Bronchial epithelial cell (primary cell): ENCODE measurements around the gene PODXL2. TPM values are rescaled to one million over a fixed set of nuclear protein-coding genes. Genes with fewer than 3 reads are reported as not detected.
"Not testable (repeated sequence)": the region's sequence is repeated elsewhere in the genome, so short reads cannot be mapped to it uniquely, and the experiment has no call there.

Experiments
- DNase-seq: peaks from one replicate; pipeline ENCODE4 v3.0.0-alpha.2; 2010; ENCODE audit warnings: low read depth
- FAIRE-seq: peaks from 2 replicates; lab custom pipeline; 2011; peaks lifted over from hg19 to GRCh38; lab: Jason Lieb, UNC
- H3K27me3 ChIP-seq: 2 replicates; pipeline ENCODE4 v1.5.1; 2011; ENCODE audit warnings: low read length; ENCODE audit not compliant: control insufficient read depth, insufficient read depth
- H3K36me3 ChIP-seq: 2 replicates; pipeline ENCODE4 v1.5.1; 2011; ENCODE audit warnings: low read length; ENCODE audit not compliant: control insufficient read depth, insufficient read depth
- H3K4me3 ChIP-seq: 2 replicates; pipeline ENCODE4 v1.5.1; 2011; ENCODE audit warnings: mild to moderate bottlenecking, low read depth, low read length, control low read depth
- total RNA-seq: library from RNA; depleted of rRNA; stranded (reverse); fragments of >200 nt; gene quantifications from 2 replicates; pipeline ENCODE4 v1.2.1, GENCODE V29; 2014
- TF ChIP-seq, protein P1 (sequence below): IDR thresholded peaks from 2 replicates; pipeline ENCODE4 v1.5.1; 2011; ENCODE audit warnings: mild to moderate bottlenecking, moderate library complexity, low read length, control low read depth, inconsistent platforms; ENCODE audit not compliant: insufficient read depth, severe bottlenecking

Gene PODXL2
- total RNA-seq, 1 donor from 2014 or later = 3.4 TPM

- peak; percentile 59 for DNase-seq
- FAIRE-seq = no peak
Measured at GRCh38 chr3:127678611-127679533, 49.9 kb downstream of the PODXL2 start.

GRCh38 chr3:127679534-127680145 lies 50.7 kb downstream of the PODXL2 start:
- FAIRE-seq (no peak), DNase-seq (no peak)
- H3K27me3 ChIP-seq = no peaks in the 10 kb centered on the region
- H3K4me3 ChIP-seq = no peak overlapping the region
- TF ChIP-seq, protein P1, sequence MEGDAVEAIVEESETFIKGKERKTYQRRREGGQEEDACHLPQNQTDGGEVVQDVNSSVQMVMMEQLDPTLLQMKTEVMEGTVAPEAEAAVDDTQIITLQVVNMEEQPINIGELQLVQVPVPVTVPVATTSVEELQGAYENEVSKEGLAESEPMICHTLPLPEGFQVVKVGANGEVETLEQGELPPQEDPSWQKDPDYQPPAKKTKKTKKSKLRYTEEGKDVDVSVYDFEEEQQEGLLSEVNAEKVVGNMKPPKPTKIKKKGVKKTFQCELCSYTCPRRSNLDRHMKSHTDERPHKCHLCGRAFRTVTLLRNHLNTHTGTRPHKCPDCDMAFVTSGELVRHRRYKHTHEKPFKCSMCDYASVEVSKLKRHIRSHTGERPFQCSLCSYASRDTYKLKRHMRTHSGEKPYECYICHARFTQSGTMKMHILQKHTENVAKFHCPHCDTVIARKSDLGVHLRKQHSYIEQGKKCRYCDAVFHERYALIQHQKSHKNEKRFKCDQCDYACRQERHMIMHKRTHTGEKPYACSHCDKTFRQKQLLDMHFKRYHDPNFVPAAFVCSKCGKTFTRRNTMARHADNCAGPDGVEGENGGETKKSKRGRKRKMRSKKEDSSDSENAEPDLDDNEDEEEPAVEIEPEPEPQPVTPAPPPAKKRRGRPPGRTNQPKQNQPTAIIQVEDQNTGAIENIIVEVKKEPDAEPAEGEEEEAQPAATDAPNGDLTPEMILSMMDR = peak; percentile 30
- H3K36me3 ChIP-seq = no peaks in the 10 kb centered on the region

More at GRCh38 chr3:127678611-127679533, 49.9 kb downstream of the PODXL2 start:
- Histone ChIP-seq H3K4me3 (no peak overlapping the region), H3K36me3 (no peaks in the 10 kb centered on the region), H3K27me3 (no peaks in the 10 kb centered on the region)
- TF ChIP-seq, protein P1 = no peak

GRCh38 chr3:127680146-127680661 lies 51.2 kb downstream of the PODXL2 start:
- H3K27me3 ChIP-seq = no peaks in the 10 kb centered on the region
- TF ChIP-seq, protein P1 = no peak
- H3K36me3 ChIP-seq = no peaks in the 10 kb centered on the region
- no peak for FAIRE-seq
- H3K4me3 ChIP-seq = no peak overlapping the region
- DNase-seq = no peak

GRCh38 chr3:127680798-127681221 lies 51.8 kb downstream of the PODXL2 start:
- H3K36me3 ChIP-seq = no peaks in the 10 kb centered on the region
- no peak overlapping the region for H3K4me3 ChIP-seq
- TF ChIP-seq, protein P1 = no peak
- H3K27me3 ChIP-seq = no peaks in the 10 kb centered on the region
- DNase-seq (no peak), FAIRE-seq (no peak)

DNA sequence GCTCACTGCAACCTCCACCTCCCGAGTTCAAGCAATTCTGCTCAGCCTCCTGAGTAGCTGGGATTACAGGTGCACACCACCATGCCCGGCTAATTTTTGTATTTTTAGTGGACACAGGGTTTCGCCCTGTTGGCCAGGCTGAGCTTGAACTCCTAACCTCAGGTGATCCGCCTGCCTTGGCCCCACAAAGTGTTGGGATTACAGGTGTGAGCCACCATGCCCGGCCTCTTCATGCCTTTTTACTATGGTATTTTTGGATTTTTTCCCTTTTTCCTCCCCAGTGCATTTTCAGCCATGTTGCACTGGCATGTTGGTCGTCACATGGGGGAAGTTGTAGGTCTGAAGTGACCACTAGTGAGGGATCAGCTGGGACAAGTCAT lies 53.2 kb downstream of the PODXL2 start:
- not testable (repeated sequence) for DNase-seq, FAIRE-seq, H3K4me3 ChIP-seq, H3K27me3 ChIP-seq, H3K36me3 ChIP-seq

DNA sequence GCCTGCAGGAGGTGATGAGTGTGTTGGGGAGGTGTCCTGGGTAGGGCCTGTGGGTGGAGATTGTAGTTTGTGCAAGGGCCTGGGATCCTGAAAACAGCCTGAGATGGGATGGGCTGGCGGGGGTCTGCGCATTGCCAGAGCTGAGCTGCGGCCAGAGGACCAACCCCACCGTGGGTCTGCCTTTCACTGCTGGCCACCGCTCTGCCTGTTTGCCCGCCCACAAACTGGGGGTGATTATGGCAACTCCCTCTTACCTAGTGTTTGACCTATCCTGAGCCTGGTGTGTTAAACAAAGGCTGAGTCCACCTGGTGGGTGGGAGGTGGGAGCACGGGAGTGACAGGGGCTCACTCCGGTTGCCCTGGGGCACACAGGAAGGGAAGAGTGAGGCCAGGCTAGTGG lies 53.6 kb downstream of the PODXL2 start:
- Histone ChIP-seq H3K4me3 (no peak overlapping the region), H3K27me3 (no peaks in the 10 kb centered on the region), H3K36me3 (no peaks in the 10 kb centered on the region)
- DNase-seq = no peak
- FAIRE-seq = no peak
- TF ChIP-seq, protein P1 = no peak
